Muscle layer of duodenum (tissue), 2 donors: Measurements from ENCODE around the gene FSCN2.
A peak's percentile ranks its signal among the peaks of the same experiment; 100 is the strongest.

ENCODE experiments used
- H3K27ac ChIP-seq: one replicate; pipeline ENCODE4 v1.7.0; 2013; ENCODE audit warnings: mild to moderate bottlenecking, low read length
- H3K27me3 ChIP-seq: one replicate; pipeline ENCODE4 v1.7.0; 2013; ENCODE audit warnings: low read depth, mild to moderate bottlenecking, control low read depth, low read length
- H3K36me3 ChIP-seq, 2 donors: one replicate each; pipeline ENCODE4 v1.7.0; 2013; ENCODE audit warnings: low read length in 2 of 2, control low read depth in 1 of 2, mild to moderate bottlenecking in 1 of 2; ENCODE audit not compliant: insufficient read depth in 2 of 2, control insufficient read depth in 1 of 2
- H3K4me1 ChIP-seq, 2 donors: one replicate each; pipeline ENCODE4 v1.7.0; 2013; ENCODE audit warnings: low read length in 2 of 2, mild to moderate bottlenecking in 2 of 2, control low read depth in 1 of 2, moderate library complexity in 1 of 2; ENCODE audit not compliant: insufficient read depth in 2 of 2, control insufficient read depth in 1 of 2
- H3K4me3 ChIP-seq, 2 donors: one replicate each; pipeline ENCODE4 v1.7.0; 2013; ENCODE audit warnings: low read length in 2 of 2, low read depth in 1 of 2, mild to moderate bottlenecking in 1 of 2
- H3K9me3 ChIP-seq, 2 donors: one replicate each; pipeline ENCODE4 v1.7.0; 2013; ENCODE audit warnings: low read length in 2 of 2, control low read depth in 1 of 2, mild to moderate bottlenecking in 1 of 2; ENCODE audit not compliant: control insufficient read depth in 1 of 2
- donor health status: healthy.

FSCN2 gene

GRCh38 chr17:81556175-81556691 is 28.1 kb downstream of the FSCN2 start:
- H3K27me3 ChIP-seq, result no peaks in the 10 kb centered on the region
- H3K36me3 ChIP-seq, result peaks cover 23 to 45% of the 10 kb centered on the region in 2 donors
- peaks cover 9 to 13% of the 10 kb centered on the region in 2 donors for H3K4me1 ChIP-seq
- H3K4me3 ChIP-seq, result no peak overlapping the region
- H3K27ac ChIP-seq, result no peak overlapping the region
- H3K9me3 ChIP-seq, result no peaks in the 10 kb centered on the region

DNA sequence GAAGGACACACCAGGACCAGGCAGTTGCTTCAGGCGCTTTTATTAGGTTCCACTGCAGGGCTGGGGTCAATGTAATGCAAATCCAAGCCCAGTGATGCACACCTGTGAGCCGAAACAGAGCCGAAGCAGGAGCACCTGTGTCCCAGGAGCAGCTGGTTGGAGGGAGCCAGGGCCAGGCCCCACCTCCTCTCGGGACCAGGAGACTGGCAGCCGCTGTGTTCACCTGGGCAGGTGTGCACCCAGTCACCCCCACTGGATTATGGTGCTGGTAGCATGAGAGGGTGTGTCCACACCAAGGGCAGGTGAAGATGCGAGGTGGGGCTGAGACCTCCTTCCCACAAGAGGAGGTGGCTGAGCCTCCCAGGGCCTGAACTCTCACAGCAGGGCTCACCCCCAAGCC is 28.7 kb downstream of the FSCN2 start:
- Histone ChIP-seq H3K36me3 (peaks cover 23 to 45% of the 10 kb centered on the region in 2 donors), H3K4me3 (no peak overlapping the region), H3K27me3 (no peaks in the 10 kb centered on the region), H3K4me1 (peaks cover 9% of the 10 kb centered on the region in 2 donors), H3K27ac (no peak overlapping the region), H3K9me3 (no peaks in the 10 kb centered on the region)

DNA sequence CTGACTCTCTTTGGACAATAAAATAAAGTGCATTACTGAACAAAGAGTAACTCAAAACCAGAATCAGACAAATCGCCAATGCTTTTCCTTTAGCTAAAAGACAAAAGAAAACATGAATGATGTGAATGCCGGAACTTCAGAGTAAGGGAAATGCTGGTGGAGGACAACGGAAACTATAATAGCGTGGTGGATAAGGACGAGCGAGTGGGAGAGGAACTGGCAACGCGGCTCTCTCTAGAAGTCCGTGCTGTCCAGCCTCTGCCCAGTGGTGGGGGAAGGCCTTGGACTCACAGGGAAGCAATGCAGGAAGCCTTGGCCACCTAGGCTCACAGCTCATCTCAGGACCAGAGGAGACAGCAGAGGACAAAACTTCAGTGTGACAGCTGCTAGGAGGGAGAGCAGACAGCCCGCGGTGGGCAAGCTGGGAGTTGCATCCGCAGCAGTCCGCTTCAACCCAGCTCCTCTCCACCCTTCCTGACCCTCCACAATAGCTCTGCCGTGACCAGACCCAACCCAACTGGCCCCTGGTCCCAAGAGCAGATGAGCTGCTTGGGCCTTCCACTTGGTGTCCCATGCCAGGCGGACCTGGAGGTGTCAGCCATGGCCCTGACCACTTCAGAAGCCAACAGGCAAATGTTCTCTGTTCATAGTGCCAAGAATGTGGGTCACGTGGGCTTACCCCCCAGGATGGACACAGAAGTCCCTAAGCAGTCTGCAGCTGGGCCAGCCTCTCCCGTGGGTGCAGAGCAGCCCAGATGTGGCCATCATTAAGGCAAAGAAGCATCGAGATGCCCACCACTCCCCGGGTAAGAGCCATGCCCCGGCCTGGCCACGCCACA is 29.3 kb downstream of the FSCN2 start:
- H3K27ac ChIP-seq, result no peak overlapping the region
- H3K4me1 ChIP-seq, result peaks cover 9% of the 10 kb centered on the region in 2 donors
- peaks cover 25 to 48% of the 10 kb centered on the region in 2 donors for H3K36me3 ChIP-seq
- H3K4me3 ChIP-seq, result no peak overlapping the region
- H3K27me3 ChIP-seq, result no peaks in the 10 kb centered on the region
- no peaks in the 10 kb centered on the region for H3K9me3 ChIP-seq

- Histone ChIP-seq H3K9me3 (no peaks in the 10 kb centered on the region), H3K27ac (no peak overlapping the region), H3K27me3 (no peaks in the 10 kb centered on the region), H3K4me1 (peaks cover 9% of the 10 kb centered on the region in 2 donors), H3K36me3 (peaks cover 27 to 51% of the 10 kb centered on the region in 2 donors), H3K4me3 (no peak overlapping the region)
Observed at GRCh38 chr17:81558115-81558468, 29.9 kb downstream of the FSCN2 start.

- H3K27ac ChIP-seq, result no peak overlapping the region
- H3K27me3 ChIP-seq, result no peaks in the 10 kb centered on the region
- H3K36me3 ChIP-seq, result peaks cover 27 to 61% of the 10 kb centered on the region in 2 donors
- H3K9me3 ChIP-seq, result no peaks in the 10 kb centered on the region
- H3K4me1 ChIP-seq, result no peaks in the 10 kb centered on the region
- no peak overlapping the region for H3K4me3 ChIP-seq
Observed at GRCh38 chr17:81558941-81559806, 31.0 kb downstream of the FSCN2 start.

- peaks cover 34 to 77% of the 10 kb centered on the region in 2 donors for H3K36me3 ChIP-seq
- H3K4me1 ChIP-seq, result peaks cover 3 to 13% of the 10 kb centered on the region in 2 donors
Observed at GRCh38 chr17:81561494-81561885, 33.3 kb downstream of the FSCN2 start.

GRCh38 chr17:81563861-81564586 is 35.8 kb downstream of the FSCN2 start:
- no peaks in the 10 kb centered on the region for H3K27me3 ChIP-seq
- no peaks in the 10 kb centered on the region for H3K9me3 ChIP-seq
- no peak overlapping the region for H3K27ac ChIP-seq
- peaks cover 11 to 35% of the 10 kb centered on the region in 2 donors for H3K4me1 ChIP-seq
- H3K36me3 ChIP-seq, result peaks cover 36 to 67% of the 10 kb centered on the region in 2 donors
- H3K4me3 ChIP-seq, result no peak overlapping the region

More at GRCh38 chr17:81561494-81561885, 33.3 kb downstream of the FSCN2 start:
- no peak overlapping the region for H3K27ac ChIP-seq
- H3K27me3 ChIP-seq, result no peaks in the 10 kb centered on the region
- no peak overlapping the region for H3K4me3 ChIP-seq
- H3K9me3 ChIP-seq, result no peaks in the 10 kb centered on the region

DNA sequence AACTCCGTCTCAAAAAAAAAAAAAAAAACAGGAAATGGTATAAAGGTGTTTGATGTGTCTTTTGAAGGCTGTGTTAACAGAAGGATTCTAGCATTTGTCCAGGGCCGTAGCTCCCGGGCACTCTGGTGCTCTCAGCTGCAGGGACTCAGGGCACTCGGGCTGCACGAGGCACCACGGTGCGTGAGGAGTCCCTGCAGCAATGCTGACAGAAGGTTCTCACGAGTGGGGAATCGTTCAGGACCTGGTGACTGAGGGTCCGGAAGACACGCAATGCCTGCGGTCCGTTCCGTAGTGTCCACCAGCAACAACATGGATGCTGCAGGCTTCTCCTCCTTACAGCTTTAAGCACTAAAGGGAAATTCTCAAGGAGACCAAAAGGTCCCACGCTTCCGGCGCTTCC is 36.6 kb downstream of the FSCN2 start:
- H3K27ac ChIP-seq, result no peak overlapping the region
- H3K9me3 ChIP-seq, result no peaks in the 10 kb centered on the region
- H3K27me3 ChIP-seq, result no peaks in the 10 kb centered on the region
- H3K36me3 ChIP-seq, result peaks cover 40 to 69% of the 10 kb centered on the region in 2 donors
- H3K4me3 ChIP-seq, result no peak overlapping the region
- peaks cover 11 to 35% of the 10 kb centered on the region in 2 donors for H3K4me1 ChIP-seq

GRCh38 chr17:81565231-81565630 is 37.1 kb downstream of the FSCN2 start:
- Histone ChIP-seq H3K4me1 (peaks cover 11 to 35% of the 10 kb centered on the region in 2 donors), H3K9me3 (no peaks in the 10 kb centered on the region), H3K27me3 (no peaks in the 10 kb centered on the region), H3K4me3 (no peak overlapping the region), H3K36me3 (peaks cover 44 to 69% of the 10 kb centered on the region in 2 donors), H3K27ac (peak overlapping the region; percentile 13)

GRCh38 chr17:81566461-81567126 is 38.4 kb downstream of the FSCN2 start:
- Histone ChIP-seq H3K27me3 (no peaks in the 10 kb centered on the region), H3K36me3 (peaks cover 58 to 72% of the 10 kb centered on the region in 2 donors), H3K4me3 (peak overlapping the region; percentile 21 to 40), H3K27ac (peak overlapping the region; percentile 78), H3K9me3 (no peaks in the 10 kb centered on the region), H3K4me1 (peaks cover 11 to 35% of the 10 kb centered on the region in 2 donors)
